Erythroblast (primary cell): ENCODE measurements around the gene SLC35F4.

Experiments used
- GATA1 ChIP-seq: IDR thresholded peaks from 2 replicates; pipeline ENCODE4 v1.6.1; 2011; ENCODE audit warnings: low read depth, mild to moderate bottlenecking, control low read depth, low read length, moderate library complexity
- POLR2A ChIP-seq: IDR thresholded peaks from 2 replicates; pipeline ENCODE4 v1.6.1; 2011; ENCODE audit warnings: mild to moderate bottlenecking, low read length

DNA sequence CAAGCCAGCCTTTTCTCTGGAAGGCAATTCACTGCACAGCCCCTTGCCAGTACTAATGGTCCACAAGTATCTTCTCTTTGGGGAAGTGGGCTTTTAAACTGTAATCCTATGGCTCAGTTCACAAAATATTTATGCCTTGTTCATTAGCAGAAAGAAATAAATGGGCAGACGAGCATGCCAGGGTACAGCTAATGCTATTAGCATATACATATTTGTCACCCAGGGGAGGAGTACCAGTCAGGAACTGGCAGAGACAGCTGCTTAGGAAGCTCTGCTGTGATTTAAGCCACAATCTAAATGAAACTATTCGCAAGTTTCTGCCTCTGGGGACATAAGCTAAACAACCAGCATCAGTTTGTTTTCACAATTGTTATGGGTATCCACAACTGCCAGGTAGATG lies 258.8 kb downstream of the SLC35F4 start:
- no peak for TF ChIP-seq POLR2A
- no peak for TF ChIP-seq GATA1
